Stromal cell of bone marrow (primary cell): ENCODE data around the gene ST3GAL2.
"Not testable (repeated sequence)": the region's sequence is repeated elsewhere in the genome, so short reads cannot be mapped to it uniquely, and the experiment has no call there.

Source experiments
- DNase-seq: peaks from one replicate; pipeline ENCODE4 v3.0.0-alpha.2; 2012; ENCODE audit warnings: low read depth

ST3GAL2 gene

GRCh38 chr16:70332728-70333127 lies 106.2 kb downstream of the ST3GAL2 start:
- DNase-seq: not testable (repeated sequence)

- DNase-seq: no peak
Observed at GRCh38 chr16:70331588-70332358, 107.1 kb downstream of the ST3GAL2 start.

GRCh38 chr16:70331091-70331490 lies 107.8 kb downstream of the ST3GAL2 start:
- no peak for DNase-seq
